Naive thymus-derived CD4-positive, alpha-beta T cell (primary cell): ENCODE data around the gene CRLF2. TPM values are rescaled to one million over a fixed set of nuclear protein-coding genes. Genes with fewer than 3 reads are reported as not detected.
"Not testable (repeated sequence)": the region's sequence is repeated elsewhere in the genome, so short reads cannot be mapped to it uniquely, and the experiment has no call there.

Experiments
- ATAC-seq: fragments of 150-1000 bp; cut with Tn5 transposase; 2 replicates; pipeline ENCODE4 v1.10.0; 2021; ENCODE audit warnings: mild to moderate bottlenecking, moderate library complexity
- CTCF ChIA-PET: fragments of 350-600 bp; sonication (Branson Sonifier 250); formaldehyde crosslinking; loops from one replicate; lab custom pipeline; 2021; ENCODE audit warnings: antibody characterized with exemption; lab: Charles Lee
- POLR2A ChIA-PET: fragments of 350-600 bp; sonication (Branson Sonifier 250); formaldehyde crosslinking; loops from one replicate; lab custom pipeline; 2021; ENCODE audit warnings: antibody characterized with exemption, inconsistent platforms; lab: Charles Lee
- DNase-seq, 9 donors: peaks; one replicate each; pipeline versions ENCODE4 v3.0.0 to v3.0.0-alpha.2; 2020 to 2022; ENCODE audit warnings: mixed read lengths in 1 of 9
- H3K27ac ChIP-seq: one replicate; pipeline ENCODE4 v1.7.0; 2013; ENCODE audit warnings: mild to moderate bottlenecking, low read depth, low read length, moderate library complexity
- H3K27me3 ChIP-seq, 2 donors: one replicate each; pipeline ENCODE4 v1.7.0; 2013; ENCODE audit warnings: low read length in 2 of 2, mild to moderate bottlenecking in 2 of 2, moderate library complexity in 2 of 2; ENCODE audit not compliant: control insufficient read depth in 2 of 2, insufficient read depth in 2 of 2
- H3K36me3 ChIP-seq, 3 experiments: 1 replicate in 2 of 3; 2 replicates in 1 of 3; pipeline ENCODE4 v1.7.0; 2013; ENCODE audit warnings: low read length in 3 of 3, mild to moderate bottlenecking in 3 of 3, moderate library complexity in 1 of 3; ENCODE audit not compliant: insufficient read depth in 3 of 3, control insufficient read depth in 2 of 3
- H3K4me1 ChIP-seq, 2 donors: one replicate each; pipeline ENCODE4 v1.7.0; 2013; ENCODE audit warnings: low read length in 2 of 2, mild to moderate bottlenecking in 2 of 2, moderate library complexity in 1 of 2; ENCODE audit not compliant: control insufficient read depth in 2 of 2, insufficient read depth in 2 of 2
- H3K4me3 ChIP-seq: 2 replicates; pipeline ENCODE4 v1.7.0; 2013; ENCODE audit warnings: mild to moderate bottlenecking, low read length
- H3K9me3 ChIP-seq, 3 experiments: 1 replicate in 2 of 3; 2 replicates in 1 of 3; pipeline ENCODE4 v1.7.0; 2013; ENCODE audit warnings: low read length in 3 of 3; ENCODE audit not compliant: control insufficient read depth in 2 of 3
- H3K27ac Mint-ChIP-seq, 9 donors: one replicate each; pipeline ENCODE4 v1.8.0; 2020 to 2022; ENCODE audit warnings: mixed read lengths in 9 of 9, mild to moderate bottlenecking in 8 of 9, moderate library complexity in 5 of 9, inconsistent platforms in 2 of 9
- H3K27me3 Mint-ChIP-seq, 5 donors: one replicate each; pipeline ENCODE4 v1.8.0; 2021 to 2022; ENCODE audit warnings: mixed read lengths in 5 of 5, mild to moderate bottlenecking in 1 of 5
- H3K36me3 Mint-ChIP-seq, 5 donors: one replicate each; pipeline ENCODE4 v1.8.0; 2020 to 2022; ENCODE audit warnings: mixed read lengths in 5 of 5, mild to moderate bottlenecking in 3 of 5, inconsistent platforms in 1 of 5
- H3K4me1 Mint-ChIP-seq, 7 donors: one replicate each; pipeline ENCODE4 v1.8.0; 2020 to 2022; ENCODE audit warnings: mixed read lengths in 7 of 7, mild to moderate bottlenecking in 3 of 7, inconsistent platforms in 1 of 7
- H3K4me3 Mint-ChIP-seq, 10 donors: one replicate each; pipeline ENCODE4 v1.8.0; 2020 to 2022; ENCODE audit warnings: mild to moderate bottlenecking in 10 of 10, mixed read lengths in 10 of 10, moderate library complexity in 6 of 10, inconsistent platforms in 2 of 10
- H3K9me3 Mint-ChIP-seq, 11 donors: one replicate each; pipeline ENCODE4 v1.8.0; 2020 to 2022; ENCODE audit warnings: mixed read lengths in 11 of 11, mild to moderate bottlenecking in 4 of 11, inconsistent platforms in 1 of 11, moderate library complexity in 1 of 11
- intact Hi-C, 2 donors: fragments of 100-400 bp; cut with micrococcal nuclease; formaldehyde crosslinking; loops; one replicate each; pipeline ENCODE4 v1.15.1; 2023
- polyA plus RNA-seq, 2 donors: library from polyadenylated mRNA; unstranded; fragments of 300-500 nt; fragmentation: Illumina TruSeq; gene quantifications; one replicate each; pipeline ENCODE4 v1.2.3, GENCODE V29; 2021
- total RNA-seq, 6 experiments: library from RNA in 5 of 6; stranded (reverse) in 5 of 6; gene quantifications; 1 replicate in 5 of 6; 2 replicates in 1 of 6; pipeline ENCODE4 v1.2.3 and lab custom pipeline; 2021 to 2026

Gene CRLF2
- total and polyA plus RNA-seq, 7 experiments from 2014 or later: 0.19 to 7.3 (median 0.69) TPM; not detected in 3

DNA sequence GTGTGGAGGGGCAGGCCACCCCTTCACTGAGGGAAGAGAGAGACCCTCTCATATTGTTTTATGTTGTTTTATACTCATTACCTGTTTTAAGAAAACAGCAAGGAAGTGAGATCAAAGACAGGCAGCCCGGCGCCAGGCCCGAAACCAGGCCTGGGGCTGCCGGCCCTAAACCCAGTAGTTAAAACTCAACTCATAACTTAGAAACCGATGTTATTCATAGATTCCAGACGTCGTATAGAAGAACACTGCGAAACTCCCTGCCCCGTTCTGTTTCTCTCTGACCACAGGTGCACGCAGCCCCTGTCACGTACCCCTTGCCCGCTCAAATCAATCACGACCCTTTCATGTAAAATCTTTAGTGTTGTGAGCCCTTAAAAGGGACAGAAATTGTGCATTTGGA, 40.5 kb downstream of the CRLF2 start:
- Mint-ChIP-seq H3K27me3 (peaks cover 0 to 17% (median 6%) of the 10 kb centered on the region in 5 donors), H3K4me1 (peaks cover 7 to 18% (median 12%) of the 10 kb centered on the region in 7 donors)
- H3K27me3 ChIP-seq, H3K36me3 Mint-ChIP-seq, ATAC-seq, H3K4me1 ChIP-seq, H3K36me3 ChIP-seq, H3K4me3 ChIP-seq, H3K9me3 ChIP-seq, DNase-seq, H3K9me3 Mint-ChIP-seq, H3K27ac ChIP-seq, POLR2A ChIA-PET, H3K4me3 Mint-ChIP-seq, H3K27ac Mint-ChIP-seq, CTCF ChIA-PET: not testable (repeated sequence)
- intact Hi-C loops: loop anchor here in 1 of 2 donors (5.0 to 10.0 kb wide), 2 partner anchors 160 to 257 kb away; no protein-coding TSS in a partner anchor

DNA sequence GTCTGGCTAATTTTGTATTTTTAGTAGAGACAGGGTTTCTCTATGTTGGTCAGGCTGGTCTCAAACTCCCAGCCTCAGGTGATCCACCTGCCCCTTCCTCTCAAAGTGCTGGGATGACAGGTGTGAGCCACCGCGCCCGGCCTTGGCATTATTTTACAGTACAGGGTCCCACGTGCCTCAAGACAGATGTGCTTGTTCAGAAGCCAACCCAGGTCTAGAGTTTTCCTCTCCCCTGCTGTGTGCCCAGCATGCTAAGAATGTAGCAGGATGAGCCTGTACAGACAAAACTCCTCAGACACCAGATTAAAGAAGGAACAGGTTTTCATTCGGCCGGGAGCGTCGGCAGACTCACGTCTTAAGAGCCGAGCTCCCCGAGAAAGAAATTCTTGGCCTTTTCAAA, 42.2 kb downstream of the CRLF2 start:
- peaks cover 0 to 17% (median 9%) of the 10 kb centered on the region in 5 donors for H3K27me3 Mint-ChIP-seq
- no peak for ATAC-seq
- CTCF ChIA-PET: no interaction called here

DNA sequence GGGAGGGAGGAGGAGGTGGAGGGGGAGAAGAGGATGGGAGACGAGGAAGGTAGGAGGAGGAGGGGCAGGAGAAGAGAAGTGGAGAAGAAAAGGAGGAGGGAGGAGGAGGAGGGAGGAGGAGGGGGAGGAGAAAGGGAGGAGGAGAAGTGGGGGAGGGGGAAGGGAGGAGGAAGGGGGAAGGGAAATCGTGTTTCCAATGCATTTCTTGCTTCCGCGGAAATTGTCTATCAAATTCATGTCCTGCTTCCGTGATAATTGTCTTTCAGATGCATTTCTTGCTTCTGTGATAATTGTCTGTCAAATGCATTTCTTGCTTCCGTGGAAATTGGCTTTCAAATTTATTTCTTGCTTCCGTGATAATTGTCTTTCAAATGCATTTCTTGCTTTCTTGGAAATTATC, 43.3 kb downstream of the CRLF2 start:
- no peak overlapping the region for H3K27ac Mint-ChIP-seq
- H3K4me1 Mint-ChIP-seq: peaks cover 8 to 27% (median 19%) of the 10 kb centered on the region in 7 donors
- no peaks in the 10 kb centered on the region for H3K9me3 ChIP-seq
- no peak for ATAC-seq
- POLR2A ChIA-PET: no interaction called here
- H3K9me3 Mint-ChIP-seq: peaks cover 0 to 6% (median 0%) of the 10 kb centered on the region in 11 donors
- H3K36me3 ChIP-seq: no peaks in the 10 kb centered on the region
- CTCF ChIA-PET: no interaction called here
- DNase-seq: no peak
- peaks cover 0 to 14% of the 10 kb centered on the region in 2 donors for H3K4me1 ChIP-seq
- H3K4me3 ChIP-seq: no peak overlapping the region
- no peak overlapping the region for H3K4me3 Mint-ChIP-seq
- intact Hi-C loops: loop anchor here in 1 of 2 donors (5.0 to 10.0 kb wide), 2 partner anchors 74 to 597 kb away; no protein-coding TSS in a partner anchor
- H3K27me3 ChIP-seq: no peaks in the 10 kb centered on the region
- H3K27ac ChIP-seq: no peak overlapping the region
- H3K36me3 Mint-ChIP-seq: no peaks in the 10 kb centered on the region
- peaks cover 0 to 17% (median 9%) of the 10 kb centered on the region in 5 donors for H3K27me3 Mint-ChIP-seq

More for the DNA sequence above, 42.2 kb downstream of the CRLF2 start:
- Mint-ChIP-seq H3K36me3 (no peaks in the 10 kb centered on the region), H3K27ac (no peak overlapping the region), H3K4me3 (no peak overlapping the region), H3K4me1 (peaks cover 8 to 23% (median 17%) of the 10 kb centered on the region in 7 donors), H3K9me3 (peaks cover 0 to 4% (median 0%) of the 10 kb centered on the region in 11 donors)
- Histone ChIP-seq H3K27me3 (no peaks in the 10 kb centered on the region), H3K27ac (no peak overlapping the region), H3K9me3 (no peaks in the 10 kb centered on the region), H3K4me1 (peaks cover 0 to 11% of the 10 kb centered on the region in 2 donors), H3K4me3 (no peak overlapping the region), H3K36me3 (no peaks in the 10 kb centered on the region)
- POLR2A ChIA-PET: no interaction called here
- intact Hi-C loops: loop anchor here in 1 of 2 donors (5.0 to 10.0 kb wide), 2 partner anchors 158 to 255 kb away; no protein-coding TSS in a partner anchor
- no peak for DNase-seq

DNA sequence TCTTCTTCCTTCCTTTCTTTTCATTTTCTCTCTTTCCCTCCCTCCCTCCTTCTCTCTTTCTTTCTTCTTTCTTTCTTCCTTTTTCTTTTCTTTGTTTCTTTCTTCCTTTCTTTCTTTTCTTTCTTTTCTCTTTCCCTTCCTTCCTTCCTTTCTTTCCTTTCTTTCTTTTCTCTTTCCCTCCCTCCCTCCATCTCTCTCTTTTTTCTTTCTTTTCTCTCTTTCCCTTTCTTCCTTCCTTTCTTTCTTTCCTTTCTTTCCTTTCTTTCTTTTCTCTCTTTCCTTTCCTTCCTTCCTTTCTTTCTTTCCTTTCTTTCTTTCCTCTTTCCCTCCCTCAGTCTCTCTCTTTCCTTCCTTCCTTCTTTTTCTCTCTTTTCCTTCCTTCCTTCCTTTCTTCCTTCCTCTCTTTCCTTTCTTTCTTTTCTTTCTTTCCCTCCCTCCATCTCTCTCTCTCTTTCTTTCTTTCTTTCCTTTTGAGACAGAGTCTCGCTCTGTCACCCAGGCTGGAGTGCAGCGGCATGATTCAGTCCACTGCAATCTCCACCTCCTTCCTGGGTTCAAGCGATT, 44.4 kb downstream of the CRLF2 start:
- POLR2A ChIA-PET: no interaction called here
- intact Hi-C loops: loop anchor here in 1 of 2 donors (5.0 to 10.0 kb wide), 2 partner anchors 73 to 596 kb away; no protein-coding TSS in a partner anchor
- no peak overlapping the region for H3K27ac ChIP-seq
- no peaks in the 10 kb centered on the region for H3K27me3 ChIP-seq
- Mint-ChIP-seq H3K36me3 (no peaks in the 10 kb centered on the region), H3K27me3 (peaks cover 0 to 23% (median 11%) of the 10 kb centered on the region in 5 donors), H3K4me3 (peak overlapping the region in 1 of 10 donors; percentile 23), H3K27ac (peak overlapping the region in 3 of 9 donors; percentile 44 to 61 (median 53)), H3K4me1 (peaks cover 8 to 32% (median 19%) of the 10 kb centered on the region in 7 donors), H3K9me3 (peaks cover 0 to 6% (median 0%) of the 10 kb centered on the region in 11 donors)
- no peak overlapping the region for H3K4me3 ChIP-seq
- peaks cover 0 to 14% of the 10 kb centered on the region in 2 donors for H3K4me1 ChIP-seq
- CTCF ChIA-PET: no interaction called here
- no peaks in the 10 kb centered on the region for H3K9me3 ChIP-seq
- no peak for DNase-seq
- no peaks in the 10 kb centered on the region for H3K36me3 ChIP-seq
- ATAC-seq: no peak

DNA sequence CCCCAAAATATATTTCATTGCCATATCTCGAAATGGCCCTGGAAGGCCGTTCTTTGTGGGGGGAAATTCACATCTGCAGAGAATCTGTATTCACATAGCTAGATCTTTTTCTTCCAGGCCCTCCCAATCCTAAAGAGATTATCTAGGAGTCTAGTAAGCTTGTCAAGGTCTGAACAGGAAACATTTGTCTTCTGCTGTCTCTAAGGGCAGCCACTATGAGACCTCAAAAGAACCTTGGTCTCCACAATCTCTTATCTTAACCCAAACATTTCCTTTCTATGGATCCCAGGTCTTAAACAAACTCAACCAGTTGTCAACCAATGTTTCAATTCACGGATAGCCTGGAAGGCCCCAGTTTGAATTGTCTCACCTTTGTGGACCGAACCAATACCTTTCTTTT, 45.0 kb downstream of the CRLF2 start:
- Mint-ChIP-seq H3K27me3 (peaks cover 0 to 26% (median 11%) of the 10 kb centered on the region in 5 donors), H3K36me3 (no peaks in the 10 kb centered on the region), H3K4me1 (peaks cover 10 to 32% (median 19%) of the 10 kb centered on the region in 7 donors), H3K27ac (peak overlapping the region in 3 of 9 donors; percentile 1 to 38 (median 1)), H3K4me3 (no peak overlapping the region), H3K9me3 (peaks cover 0 to 6% (median 0%) of the 10 kb centered on the region in 11 donors)
- intact Hi-C loops: loop anchor here in 1 of 2 donors (5.0 to 10.0 kb wide), 2 partner anchors 73 to 595 kb away; no protein-coding TSS in a partner anchor
- peaks cover 0 to 14% of the 10 kb centered on the region in 2 donors for H3K4me1 ChIP-seq
- DNase-seq (peak in 2 of 9 donors; percentile 19 to 37), ATAC-seq (no peak)
- no peaks in the 10 kb centered on the region for H3K36me3 ChIP-seq
- CTCF ChIA-PET: no interaction called here
- H3K27me3 ChIP-seq: no peaks in the 10 kb centered on the region
- no peak overlapping the region for H3K27ac ChIP-seq
- no peaks in the 10 kb centered on the region for H3K9me3 ChIP-seq
- POLR2A ChIA-PET: no interaction called here
- no peak overlapping the region for H3K4me3 ChIP-seq

DNA sequence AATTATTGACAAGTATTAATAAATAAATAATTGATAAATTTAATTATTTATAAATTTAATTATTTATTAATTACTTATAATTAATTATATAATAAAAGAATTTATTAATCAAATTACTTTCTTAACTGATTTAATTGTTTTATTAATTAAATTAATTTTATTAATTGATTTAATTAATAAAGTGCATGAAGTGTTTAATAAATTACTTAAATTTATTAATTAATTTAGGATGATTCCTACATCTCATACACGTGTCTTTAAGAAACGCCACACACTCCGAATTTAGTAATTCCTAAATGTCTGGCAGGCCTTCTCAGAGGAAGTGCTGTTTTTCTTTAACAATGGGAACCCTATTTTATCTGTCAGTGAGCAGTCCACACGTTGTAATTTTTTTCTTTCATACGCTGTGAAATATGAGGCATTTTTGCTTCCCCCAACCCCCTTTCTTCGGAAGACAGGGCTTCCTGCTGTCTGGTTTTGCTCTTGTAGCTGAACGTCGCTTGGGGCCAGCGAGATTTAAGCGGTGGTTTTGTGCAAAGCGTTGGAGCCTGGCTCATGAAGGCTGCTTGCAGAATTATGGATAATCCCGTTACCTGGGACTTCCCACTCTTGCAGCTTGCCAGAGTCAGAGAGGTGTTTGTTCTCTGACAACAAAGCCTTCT, 46.8 kb downstream of the CRLF2 start:
- Histone ChIP-seq H3K4me3 (no peak overlapping the region), H3K27me3 (no peaks in the 10 kb centered on the region), H3K4me1 (peaks cover 0 to 14% of the 10 kb centered on the region in 2 donors), H3K36me3 (no peaks in the 10 kb centered on the region), H3K27ac (no peak overlapping the region), H3K9me3 (no peaks in the 10 kb centered on the region)
- Mint-ChIP-seq H3K36me3 (no peaks in the 10 kb centered on the region), H3K27ac (peak overlapping the region in 4 of 9 donors; percentile 79 to 90 (median 82)), H3K27me3 (peaks cover 0 to 27% (median 11%) of the 10 kb centered on the region in 5 donors), H3K9me3 (peaks cover 0 to 6% (median 0%) of the 10 kb centered on the region in 11 donors), H3K4me3 (peak overlapping the region; percentile 1 to 75 (median 60)), H3K4me1 (peaks cover 12 to 32% (median 24%) of the 10 kb centered on the region in 7 donors)
- intact Hi-C loops: loop anchor here in 1 of 2 donors (5.0 to 10.0 kb wide), 2 partner anchors 71 to 593 kb away; no protein-coding TSS in a partner anchor
- ATAC-seq (peak; percentile 44), DNase-seq (peak in 5 of 9 donors; percentile 30 to 66 (median 46))
- POLR2A ChIA-PET: no interaction called here
- CTCF ChIA-PET: no interaction called here
